HCT116 (cell line): ENCODE data around the gene SPARC. TPM values are rescaled to one million over a fixed set of nuclear protein-coding genes. Genes with fewer than 3 reads are reported as not detected.

Source experiments
- ATAC-seq: fragments of 200-7000 bp; cut with Tn5 transposase; 2 replicates; pipeline ENCODE4 v1.9.1; 2020; ENCODE audit warnings: mild to moderate bottlenecking, moderate library complexity
- BruUV-seq: library from RNA; stranded (reverse); fragments of 400-500 nt; replicated peaks from 2 replicates; lab custom pipeline; 2021; lab: Mats Ljungman, UMichigan
- CTCF ChIA-PET: fragments of 300-600 bp; sonication (Branson Sonifier 250); formaldehyde crosslinking; loops from one replicate; lab custom pipeline; 2021; ENCODE audit warnings: antibody characterized with exemption; lab: Charles Lee
- POLR2A ChIA-PET: fragments of 300-600, 350-600 bp; sonication (Branson Sonifier 250); formaldehyde crosslinking; loops from one replicate; lab custom pipeline; 2021; ENCODE audit warnings: antibody characterized with exemption; lab: Charles Lee
- RAD21 ChIA-PET, 2 experiments: fragments of 300-600 bp; sonication (Branson Sonifier 250); formaldehyde crosslinking; loops; one replicate each; lab custom pipeline; 2023; ENCODE audit warnings: low total read pairs in 2 of 2; ENCODE audit not compliant: uncharacterized antibody in 2 of 2, unreplicated experiment in 2 of 2, low non-redundant PET in 1 of 2; lab: Charles Lee
- DNase-seq: peaks from one replicate; pipeline ENCODE4 v3.0.0-alpha.2; 2010; ENCODE audit warnings: low read depth, low spot score
- H2AFZ ChIP-seq: fragments of 200-600 bp; shearing (Covaris generic), sonication (generic); 2 replicates; pipeline ENCODE4 v1.6.1; 2017; ENCODE audit warnings: low read depth, mixed run types, mixed read lengths, antibody characterized with exemption, low read length; ENCODE audit not compliant: poor library complexity, severe bottlenecking
- H3K27ac ChIP-seq: 2 replicates; pipeline ENCODE4 v1.5.1; 2012; ENCODE audit warnings: low read depth, low read length
- H3K27me3 ChIP-seq: fragments of 200-600 bp; sonication (generic); 2 replicates; pipeline ENCODE4 v1.6.1; 2016; ENCODE audit warnings: mixed run types, low read length, mixed read lengths; ENCODE audit not compliant: insufficient read depth
- H3K36me3 ChIP-seq, 2 experiments: fragments of 200-500 bp in 1 of 2; fragments of 200-600 bp in 1 of 2; sonication (Bioruptor generic) in 1 of 2; sonication (generic) in 1 of 2; 2 replicates each; pipeline versions ENCODE4 v1.5.1 to v1.6.1; 2014 to 2016; ENCODE audit warnings: low read length in 2 of 2, inconsistent platforms in 1 of 2, mixed read lengths in 1 of 2, mixed run types in 1 of 2; ENCODE audit not compliant: insufficient read depth in 2 of 2, control insufficient read depth in 1 of 2
- H3K4me1 ChIP-seq, 2 experiments: fragments of 200-600 bp in 1 of 2; sonication (generic) in 1 of 2; 2 replicates each; pipeline versions ENCODE4 v1.5.1 to v1.6.1; 2012 to 2017; ENCODE audit warnings: low read length in 2 of 2, inconsistent platforms in 1 of 2, mild to moderate bottlenecking in 1 of 2, mixed read lengths in 1 of 2, mixed run types in 1 of 2, moderate library complexity in 1 of 2; ENCODE audit not compliant: insufficient read depth in 2 of 2, control insufficient read depth in 1 of 2
- H3K4me2 ChIP-seq: fragments of 200-600 bp; sonication (generic); 2 replicates; pipeline ENCODE4 v1.6.1; 2017; ENCODE audit warnings: mixed run types, low read length, mixed read lengths
- H3K4me3 ChIP-seq, 2 experiments: fragments of 200-600 bp in 1 of 2; sonication (generic) in 1 of 2; replicated peaks in 1 of 2; 2 replicates each; pipeline ENCODE4 v1.5.1; 2011 to 2016; ENCODE audit warnings: low read length in 2 of 2, control low read depth in 1 of 2, low read depth in 1 of 2, mild to moderate bottlenecking in 1 of 2, mixed read lengths in 1 of 2, mixed run types in 1 of 2
- H3K79me2 ChIP-seq: fragments of 200-600 bp; sonication (generic); 2 replicates; pipeline ENCODE4 v1.6.1; 2017; ENCODE audit warnings: mild to moderate bottlenecking, mixed run types, low read length, moderate library complexity, mixed read lengths; ENCODE audit not compliant: insufficient read depth
- H3K9ac ChIP-seq: fragments of 200-600 bp; sonication (generic); 2 replicates; pipeline ENCODE4 v1.6.1; 2016; ENCODE audit warnings: low read length, mixed read lengths
- H3K9me2 ChIP-seq: fragments of 200-600 bp; sonication (generic), shearing (Covaris generic); 2 replicates; pipeline ENCODE4 v1.6.1; 2017; ENCODE audit warnings: mixed run types, mild to moderate bottlenecking, moderate library complexity; ENCODE audit not compliant: insufficient read depth
- H3K9me3 ChIP-seq, 2 experiments: fragments of 200-500 bp in 1 of 2; fragments of 200-600 bp in 1 of 2; sonication (Bioruptor generic) in 1 of 2; sonication (generic) in 1 of 2; 2 replicates each; pipeline ENCODE4 v1.6.1; 2014 to 2017; ENCODE audit warnings: low read length in 2 of 2, mixed read lengths in 2 of 2, inconsistent platforms in 1 of 2, low read depth in 1 of 2, mild to moderate bottlenecking in 1 of 2, mixed run types in 1 of 2, moderate library complexity in 1 of 2; ENCODE audit not compliant: control insufficient read depth in 1 of 2, insufficient read depth in 1 of 2
- H4K20me1 ChIP-seq: fragments of 200-600 bp; sonication (generic), shearing (Covaris generic); 2 replicates; pipeline ENCODE4 v1.6.1; 2017; ENCODE audit warnings: mixed run types, mild to moderate bottlenecking, moderate library complexity; ENCODE audit not compliant: insufficient read depth
- ATF3 ChIP-seq: IDR thresholded peaks from 2 replicates; pipeline ENCODE4 v1.6.1; 2012
- CBX3 ChIP-seq: IDR thresholded peaks from 2 replicates; pipeline ENCODE4 v1.6.1; 2012; ENCODE audit warnings: low read depth
- EGR1 ChIP-seq: IDR thresholded peaks from 2 replicates; pipeline ENCODE4 v1.6.1; 2012; ENCODE audit warnings: low read depth
- EZH2 ChIP-seq: fragments of 200-600 bp; sonication (generic); IDR thresholded peaks from 2 replicates; pipeline ENCODE4 v1.6.1; 2017; ENCODE audit warnings: antibody characterized with exemption, mixed run types
- EZH2phosphoT487 ChIP-seq: fragments of 200-600 bp; IDR thresholded peaks from 2 replicates; pipeline ENCODE4 v1.6.1; 2018; ENCODE audit warnings: antibody characterized with exemption, borderline replicate concordance
- MAX ChIP-seq: IDR thresholded peaks from 2 replicates; pipeline ENCODE4 v1.6.1; 2012
- RAD21 ChIP-seq: IDR thresholded peaks from 2 replicates; pipeline ENCODE4 v1.6.1; 2012; ENCODE audit warnings: low read depth, mild to moderate bottlenecking
- REST ChIP-seq: IDR thresholded peaks from 2 replicates; pipeline ENCODE4 v1.6.1; 2012; ENCODE audit warnings: low read depth
- SP1 ChIP-seq: IDR thresholded peaks from 2 replicates; pipeline ENCODE4 v1.6.1; 2012; ENCODE audit warnings: low read depth
- ZBTB33 ChIP-seq: IDR thresholded peaks from 2 replicates; pipeline ENCODE4 v1.6.1; 2011; ENCODE audit warnings: mild to moderate bottlenecking, low read length, moderate library complexity; ENCODE audit not compliant: insufficient replicate concordance; ENCODE audit errors: extremely low read depth
- ZNF274 ChIP-seq: fragments of 200-500 bp; sonication (Bioruptor generic); IDR thresholded peaks from 2 replicates; pipeline ENCODE4 v1.6.1; 2014; ENCODE audit warnings: mild to moderate bottlenecking, low read depth, low read length, inconsistent platforms
- intact Hi-C: fragments of 100-400 bp; cut with micrococcal nuclease; formaldehyde crosslinking; loops from 2 replicates; pipeline ENCODE4 v1.10.0; 2022
- total RNA-seq: library from RNA; stranded (reverse); gene quantifications from one replicate; pipeline ENCODE4 v1.2.1, GENCODE V29; 2021; ENCODE audit not compliant: unreplicated experiment

The SPARC gene
- total RNA-seq, 1 experiment from 2014 or later = 3.0 TPM

GRCh38 chr5:151721087-151721646, 34.5 kb upstream of the SPARC start:
- H3K4me3 ChIP-seq = no peak overlapping the region

More at GRCh38 chr5:151721087-151721646, 34.5 kb upstream of the SPARC start:
- ChIA-PET POLR2A (no interaction called here), CTCF (no interaction called here), RAD21 (no interaction called here)
- no TSS peak for BruUV-seq
- H3K9me2 ChIP-seq = no peaks in the 10 kb centered on the region
- TF ChIP-seq ATF3 = no peak
- no peak for TF ChIP-seq EGR1
- TF ChIP-seq CBX3 = no peak
- no peak for TF ChIP-seq EZH2
- no peak for TF ChIP-seq SP1
- no peak for TF ChIP-seq ZBTB33
- no peak for TF ChIP-seq RAD21
- TF ChIP-seq EZH2phosphoT487 = no peak
- TF ChIP-seq MAX = no peak
- no peak for TF ChIP-seq REST
- TF ChIP-seq ZNF274 = no peak
- no peak overlapping the region for H3K4me2 ChIP-seq
- ATAC-seq (no peak), DNase-seq (no peak)
- no peak overlapping the region for H3K27ac ChIP-seq
- intact Hi-C loops = no loop called here
- no peaks in the 10 kb centered on the region for H3K36me3 ChIP-seq
- H3K79me2 ChIP-seq = no peaks in the 10 kb centered on the region
- no peaks in the 10 kb centered on the region for H3K27me3 ChIP-seq
- no peaks in the 10 kb centered on the region for H3K9me3 ChIP-seq
- H4K20me1 ChIP-seq = no peaks in the 10 kb centered on the region
- peaks cover 0 to 8% of the 10 kb centered on the region in 2 experiments; a peak in 2 of 4 replicates for H3K4me1 ChIP-seq
- H3K9ac ChIP-seq = no peak overlapping the region
- no peak overlapping the region for H2AFZ ChIP-seq
